Ovary (tissue), 3 donors: ENCODE data around the gene PLAGL1.

Experiments used
- CTCF ChIP-seq, 3 donors: fragments of 450-650 bp in 2 of 3; fragments of 200-600 bp in 1 of 3; IDR thresholded peaks; one replicate each; pipeline versions ENCODE4 v1.5.1 to v1.8.0; 2016 to 2022; ENCODE audit warnings: antibody characterized with exemption in 3 of 3, mild to moderate bottlenecking in 1 of 3
- EP300 ChIP-seq: sonication (generic); formaldehyde crosslinking; IDR thresholded peaks from one replicate; pipeline ENCODE4 v1.6.1; 2017; ENCODE audit warnings: antibody characterized with exemption
- POLR2A ChIP-seq: fragments of 450-650 bp; IDR thresholded peaks from one replicate; pipeline ENCODE4 v1.6.1; 2017; ENCODE audit warnings: antibody characterized with exemption, mild to moderate bottlenecking, moderate library complexity
- donor health status: DM: no; HTN: no; CAD: no.

- no peak for TF ChIP-seq CTCF (IDR thresholded peaks at IDR 0.05)
- TF ChIP-seq POLR2A: no peak
- no peak for TF ChIP-seq EP300
These were observed 26.0 kb upstream of the PLAGL1 start for GRCh38 chr6:144033816-144034735.
